ENCODE results near the gene CCDC92B.

CCDC92B gene

DNA sequence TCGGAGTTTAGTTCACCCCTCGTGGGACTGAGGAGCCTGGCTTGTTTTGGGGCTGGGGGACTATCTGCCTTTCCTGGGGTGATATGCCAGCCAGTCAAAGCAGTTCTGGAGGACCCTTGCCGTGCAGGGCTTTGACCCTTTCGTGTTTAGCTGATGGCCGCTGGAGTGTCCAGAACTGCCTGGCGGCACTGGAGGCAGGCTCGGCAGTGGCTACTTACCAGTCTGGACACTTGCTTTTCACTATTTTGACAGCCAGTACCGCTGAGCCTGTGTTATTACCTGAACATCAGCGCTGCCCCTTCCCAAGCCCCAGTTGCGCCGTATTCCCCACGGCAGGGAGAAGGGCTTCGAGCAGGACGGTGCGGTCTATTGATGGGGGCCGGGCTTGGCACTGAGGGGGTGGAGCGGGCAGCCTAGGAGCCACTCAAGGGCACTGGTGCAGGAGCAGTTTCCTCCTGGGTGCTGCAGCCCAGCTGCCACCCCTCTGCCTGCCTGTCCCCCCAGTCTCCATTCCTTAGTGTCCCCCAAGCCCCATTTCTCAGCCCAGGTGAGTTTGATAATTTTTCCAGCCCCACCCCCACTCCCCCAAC is 18.6 kb downstream of the CCDC92B start:
- TF ChIP-seq, protein P1, sequence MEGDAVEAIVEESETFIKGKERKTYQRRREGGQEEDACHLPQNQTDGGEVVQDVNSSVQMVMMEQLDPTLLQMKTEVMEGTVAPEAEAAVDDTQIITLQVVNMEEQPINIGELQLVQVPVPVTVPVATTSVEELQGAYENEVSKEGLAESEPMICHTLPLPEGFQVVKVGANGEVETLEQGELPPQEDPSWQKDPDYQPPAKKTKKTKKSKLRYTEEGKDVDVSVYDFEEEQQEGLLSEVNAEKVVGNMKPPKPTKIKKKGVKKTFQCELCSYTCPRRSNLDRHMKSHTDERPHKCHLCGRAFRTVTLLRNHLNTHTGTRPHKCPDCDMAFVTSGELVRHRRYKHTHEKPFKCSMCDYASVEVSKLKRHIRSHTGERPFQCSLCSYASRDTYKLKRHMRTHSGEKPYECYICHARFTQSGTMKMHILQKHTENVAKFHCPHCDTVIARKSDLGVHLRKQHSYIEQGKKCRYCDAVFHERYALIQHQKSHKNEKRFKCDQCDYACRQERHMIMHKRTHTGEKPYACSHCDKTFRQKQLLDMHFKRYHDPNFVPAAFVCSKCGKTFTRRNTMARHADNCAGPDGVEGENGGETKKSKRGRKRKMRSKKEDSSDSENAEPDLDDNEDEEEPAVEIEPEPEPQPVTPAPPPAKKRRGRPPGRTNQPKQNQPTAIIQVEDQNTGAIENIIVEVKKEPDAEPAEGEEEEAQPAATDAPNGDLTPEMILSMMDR (conservative IDR thresholded peaks at IDR 0.05): no peak

DNA sequence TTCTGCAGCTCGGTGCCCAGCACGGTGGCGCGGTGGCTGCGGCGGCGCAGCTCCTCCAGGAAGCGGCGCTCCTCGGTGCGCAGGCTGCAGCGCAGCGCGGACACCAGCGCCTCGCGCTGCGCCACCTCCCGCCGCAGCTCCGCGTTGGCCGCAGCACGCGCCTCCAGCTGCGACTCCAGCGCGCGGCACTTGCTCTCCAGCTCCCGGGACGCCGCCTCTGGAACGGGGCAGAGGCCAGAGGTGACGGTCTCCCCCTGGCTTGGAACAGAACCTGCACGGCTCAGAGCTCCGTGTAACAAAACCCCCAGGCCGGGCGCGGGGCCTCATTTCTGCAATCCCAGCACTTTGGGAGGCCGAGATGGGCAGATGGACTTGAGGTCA is 24.7 kb downstream of the CCDC92B start:
- no peak overlapping the region for H3K27ac ChIP-seq
- TF ChIP-seq, protein P1 (conservative IDR thresholded peaks at IDR 0.05): no peak

More for the DNA sequence above, 18.6 kb downstream of the CCDC92B start:
- no peak overlapping the region for H3K27ac ChIP-seq

DNA sequence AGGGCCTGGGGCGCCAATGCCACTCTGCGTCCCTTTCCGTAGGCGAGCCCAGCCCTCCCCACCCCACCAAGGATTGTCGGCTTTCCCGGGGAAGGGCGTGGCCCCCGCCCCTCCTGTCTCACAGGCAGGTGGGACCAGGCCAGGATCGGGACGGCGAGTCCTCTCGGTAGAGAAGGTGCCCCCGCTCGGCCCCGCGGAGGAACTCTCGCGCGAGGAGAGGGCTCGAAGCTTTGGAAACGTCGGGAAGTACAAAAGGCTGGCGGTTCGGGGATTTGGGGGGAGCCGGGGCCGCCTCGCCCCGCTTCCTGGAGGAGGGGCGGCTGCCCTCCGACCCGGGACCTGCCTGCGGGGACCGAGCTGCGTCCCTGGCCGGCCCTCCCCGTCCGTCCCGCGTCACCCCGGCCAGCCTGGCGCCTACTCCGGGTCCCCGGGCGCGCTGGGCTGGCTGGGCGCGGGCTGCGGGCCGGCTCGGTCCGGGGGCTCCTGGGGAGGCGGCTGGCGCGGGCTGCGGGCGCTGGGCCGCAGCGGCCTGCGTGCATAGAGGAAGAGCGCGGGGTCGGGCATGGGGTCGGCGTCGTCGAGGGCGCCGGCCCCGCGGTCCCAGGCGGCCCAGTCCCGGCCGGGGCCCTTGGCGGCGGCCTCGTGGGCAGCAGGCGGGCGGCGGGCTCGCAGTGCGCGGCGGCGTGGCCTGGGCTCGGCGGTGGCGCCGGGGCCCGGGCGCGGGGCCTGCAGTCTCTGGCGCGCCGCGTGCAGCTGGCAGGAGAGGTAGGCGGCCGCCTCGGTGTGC is 25.3 kb downstream of the CCDC92B start:
- TF ChIP-seq, protein P1 (conservative IDR thresholded peaks at IDR 0.05): no peak
- H3K27ac ChIP-seq: no peak overlapping the region

DNA sequence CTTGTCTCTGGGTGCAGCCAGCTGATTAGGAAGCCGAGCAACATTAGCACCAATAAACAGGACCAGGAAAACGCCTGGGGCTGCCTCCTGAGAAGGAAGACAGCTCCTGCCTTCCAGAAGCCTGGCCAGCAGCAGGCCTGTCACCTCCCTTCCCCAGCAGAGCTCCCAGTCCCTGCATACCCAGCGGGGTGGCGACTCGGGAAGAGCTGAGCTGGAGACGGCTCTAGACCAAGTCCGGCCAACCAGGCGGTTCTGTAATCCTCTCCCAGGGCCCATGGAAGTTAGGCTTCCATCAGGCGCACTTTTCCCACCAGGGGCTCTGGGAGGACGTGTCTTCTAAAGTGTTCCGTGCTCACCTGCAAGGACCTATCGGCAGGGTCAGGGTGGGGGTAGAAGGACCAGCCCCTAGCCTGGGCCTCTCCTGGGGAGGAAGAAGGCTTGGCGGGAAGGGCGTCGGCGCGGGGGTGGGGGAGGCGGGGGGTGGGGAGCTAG is 25.9 kb downstream of the CCDC92B start:
- TF ChIP-seq, protein P1 (conservative IDR thresholded peaks at IDR 0.05): no peak
- no peak overlapping the region for H3K27ac ChIP-seq

DNA sequence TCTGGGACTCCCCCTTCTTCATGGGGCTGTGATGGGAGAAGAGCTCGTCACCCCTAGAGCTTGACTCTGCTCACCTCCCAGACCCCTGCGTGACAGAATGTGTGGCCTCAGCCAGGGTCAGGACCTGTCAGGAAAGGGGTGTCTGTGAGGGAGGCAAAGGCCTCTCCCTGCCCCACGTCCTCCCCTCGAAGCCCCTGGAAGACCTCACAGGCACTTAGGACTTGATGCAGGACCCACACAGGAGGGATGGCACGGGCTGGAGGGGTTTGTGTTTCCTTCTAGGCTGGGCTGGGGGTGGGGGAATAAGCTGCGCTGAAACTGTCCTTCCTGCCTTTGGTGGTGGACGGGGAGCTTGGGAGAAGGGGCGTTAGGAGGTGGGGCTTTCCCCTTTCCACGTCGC is 26.8 kb downstream of the CCDC92B start:
- H3K27ac ChIP-seq: no peak overlapping the region
- TF ChIP-seq, protein P1 (conservative IDR thresholded peaks at IDR 0.05): no peak

DNA sequence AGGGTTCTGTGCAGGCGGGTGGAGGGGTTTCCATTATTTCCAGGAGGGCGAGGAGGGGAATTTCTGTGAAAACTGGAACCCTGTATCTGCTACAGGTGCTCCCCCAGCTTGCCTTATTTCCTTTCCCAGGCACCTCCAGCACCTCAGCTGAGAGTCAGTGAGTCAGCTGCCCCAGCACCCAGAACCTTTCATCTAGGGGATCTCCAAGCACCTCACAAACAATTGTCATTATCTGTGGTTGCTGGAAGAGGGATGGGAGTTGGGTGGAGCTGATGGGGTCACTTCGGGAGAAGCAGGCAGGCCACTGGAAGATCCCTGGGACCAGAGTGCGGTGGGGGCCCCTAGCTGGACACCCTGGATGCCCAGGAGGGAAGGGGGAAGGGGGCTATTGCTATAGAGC is 27.8 kb downstream of the CCDC92B start:
- H3K27ac ChIP-seq: no peak overlapping the region
- TF ChIP-seq, protein P1 (conservative IDR thresholded peaks at IDR 0.05): no peak

DNA sequence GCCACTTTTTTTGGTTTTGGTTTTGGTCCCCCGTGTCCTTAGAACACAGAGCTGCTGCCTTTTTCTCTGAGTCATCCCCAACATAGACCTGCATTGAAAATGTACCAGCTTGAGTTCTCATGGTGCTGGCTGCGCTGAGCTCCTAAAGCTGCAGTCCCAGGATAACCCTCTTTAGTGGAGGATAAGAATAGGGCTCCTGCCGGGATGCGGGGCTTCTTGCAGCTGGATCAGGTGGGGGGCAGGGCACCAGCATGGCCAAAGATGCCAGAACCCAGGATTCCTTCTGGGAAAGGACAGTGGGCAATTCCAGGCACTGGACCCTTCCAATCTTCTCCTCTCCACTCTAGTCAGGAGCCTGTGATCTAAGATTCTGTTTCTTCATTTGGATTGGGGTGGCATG is 29.6 kb downstream of the CCDC92B start:
- no peak overlapping the region for H3K27ac ChIP-seq
- TF ChIP-seq, protein P1 (conservative IDR thresholded peaks at IDR 0.05): no peak

Data from VCaP (cell line).